Liver (tissue), 9 donors: ENCODE results near the gene KIF6. TPM values are rescaled to one million over a fixed set of nuclear protein-coding genes. Genes with fewer than 3 reads are reported as not detected.

Experiments used
- DNase-seq: peaks from one replicate; pipeline ENCODE4 v3.0.0-alpha.2; 2017; ENCODE audit warnings: low spot score
- H3K27ac ChIP-seq, 2 donors: one replicate each; pipeline ENCODE4 v1.7.0; 2013; ENCODE audit warnings: inconsistent platforms in 2 of 2, low read length in 2 of 2, control low read depth in 1 of 2, low read depth in 1 of 2, mild to moderate bottlenecking in 1 of 2
- H3K27me3 ChIP-seq, 4 donors: one replicate each; pipeline versions ENCODE4 v1.6.1 to v1.7.0; 2013; ENCODE audit warnings: low read length in 3 of 4, inconsistent platforms in 1 of 4, mild to moderate bottlenecking in 1 of 4, moderate library complexity in 1 of 4; ENCODE audit not compliant: control insufficient read depth in 4 of 4, insufficient read depth in 4 of 4
- H3K36me3 ChIP-seq, 4 donors: one replicate each; pipeline versions ENCODE4 v1.6.1 to v1.7.0; 2013; ENCODE audit warnings: low read length in 3 of 4, mild to moderate bottlenecking in 3 of 4, low read depth in 1 of 4, moderate library complexity in 1 of 4; ENCODE audit not compliant: control insufficient read depth in 4 of 4, insufficient read depth in 3 of 4
- H3K4me1 ChIP-seq, 4 donors: one replicate each; pipeline versions ENCODE4 v1.6.1 to v1.7.0; 2013; ENCODE audit warnings: low read length in 3 of 4, mild to moderate bottlenecking in 3 of 4, moderate library complexity in 1 of 4; ENCODE audit not compliant: control insufficient read depth in 4 of 4, insufficient read depth in 4 of 4
- H3K4me3 ChIP-seq, 3 donors: one replicate each; pipeline versions ENCODE4 v1.6.1 to v1.7.0; 2013; ENCODE audit warnings: low read length in 3 of 3, control low read depth in 1 of 3, low read depth in 1 of 3, mild to moderate bottlenecking in 1 of 3
- H3K9ac ChIP-seq, 2 donors: one replicate each; pipeline ENCODE4 v1.7.0; 2013; ENCODE audit warnings: low read length in 2 of 2, mild to moderate bottlenecking in 2 of 2, moderate library complexity in 2 of 2, control low read depth in 1 of 2, low read depth in 1 of 2
- H3K9me3 ChIP-seq, 4 donors: one replicate each; pipeline versions ENCODE4 v1.6.1 to v1.7.0; 2013; ENCODE audit warnings: low read length in 3 of 4; ENCODE audit not compliant: control insufficient read depth in 4 of 4
- EGR1 ChIP-seq, 2 donors: IDR thresholded peaks; 2 replicates each; pipeline ENCODE4 v1.6.1; 2016 to 2018; ENCODE audit warnings: antibody characterized with exemption in 2 of 2, low read depth in 2 of 2
- FOXA1 ChIP-seq: IDR thresholded peaks from 2 replicates; pipeline ENCODE4 v1.6.1; 2016; ENCODE audit warnings: antibody characterized with exemption
- FOXA2 ChIP-seq: IDR thresholded peaks from 2 replicates; pipeline ENCODE4 v1.6.1; 2016; ENCODE audit warnings: antibody characterized with exemption
- GABPA ChIP-seq, 2 donors: IDR thresholded peaks in 1 of 2; conservative IDR thresholded peaks in 1 of 2; 2 replicates each; pipeline ENCODE4 v1.6.1; 2016; ENCODE audit warnings: antibody characterized with exemption in 2 of 2, mild to moderate bottlenecking in 1 of 2, moderate library complexity in 1 of 2
- HNF4A ChIP-seq, 2 donors: conservative IDR thresholded peaks; 2 replicates each; pipeline ENCODE4 v1.6.1; 2016; ENCODE audit warnings: antibody characterized with exemption in 2 of 2, mild to moderate bottlenecking in 2 of 2
- HNF4G ChIP-seq: IDR thresholded peaks from 2 replicates; pipeline ENCODE4 v1.6.1; 2016; ENCODE audit warnings: antibody characterized with exemption
- JUND ChIP-seq, 2 donors: IDR thresholded peaks; 2 replicates each; pipeline ENCODE4 v1.6.1; 2016; ENCODE audit warnings: antibody characterized with exemption in 2 of 2
- NR2F2 ChIP-seq: IDR thresholded peaks from 2 replicates; pipeline ENCODE4 v1.6.1; 2016; ENCODE audit warnings: antibody characterized with exemption
- RAD21 ChIP-seq, 2 donors: IDR thresholded peaks; 2 replicates each; pipeline ENCODE4 v1.6.1; 2016; ENCODE audit warnings: antibody characterized with exemption in 2 of 2, mild to moderate bottlenecking in 2 of 2
- RXRA ChIP-seq, 2 donors: IDR thresholded peaks; 2 replicates each; pipeline ENCODE4 v1.6.1; 2017 to 2018; ENCODE audit warnings: antibody characterized with exemption in 2 of 2, mild to moderate bottlenecking in 1 of 2
- SP1 ChIP-seq: IDR thresholded peaks from 2 replicates; pipeline ENCODE4 v1.6.1; 2018; ENCODE audit warnings: antibody characterized with exemption, mild to moderate bottlenecking
- TAF1 ChIP-seq: conservative IDR thresholded peaks from 2 replicates; pipeline ENCODE4 v1.6.1; 2016; ENCODE audit warnings: antibody characterized with exemption, mild to moderate bottlenecking
- YY1 ChIP-seq: IDR thresholded peaks from 2 replicates; pipeline ENCODE4 v1.6.1; 2016; ENCODE audit warnings: antibody characterized with exemption, mild to moderate bottlenecking
- WGBS: extraction: QIAGEN DNeasy Blood & Tissue Kit; methylation state at CpG from one replicate; pipeline ENCODE4 v1.1.7; 2013; 5-methylcytosine and 5-hydroxymethylcytosine counted together
- polyA plus RNA-seq, 2 donors: library from polyadenylated mRNA; stranded (reverse) in 1 of 2; unstranded in 1 of 2; fragments of 200-250 nt in 1 of 2; fragments of >200 nt in 1 of 2; fragmentation: Nextera tagmentation in 1 of 2; extraction: Ambion mirVana in 1 of 2; gene quantifications; one replicate each; pipeline versions ENCODE4 v1.2.1 to v1.2.3, GENCODE V29; 2013 to 2015
- total RNA-seq, 2 donors: library from RNA; depleted of rRNA; stranded (reverse); fragments of >200 nt; gene quantifications; one replicate each; pipeline ENCODE4 v1.2.3, GENCODE V29; 2014
- TF ChIP-seq, protein P1 (sequence below): IDR thresholded peaks from 2 replicates; pipeline ENCODE4 v1.6.1; 2016; ENCODE audit warnings: antibody characterized with exemption, mild to moderate bottlenecking
- TF ChIP-seq, protein P2 (sequence below): IDR thresholded peaks from 2 replicates; pipeline ENCODE4 v1.6.1; 2016; ENCODE audit warnings: antibody characterized with exemption
- TF ChIP-seq, protein P3 (sequence below): IDR thresholded peaks from 2 replicates; pipeline ENCODE4 v1.6.1; 2016; ENCODE audit warnings: antibody characterized with exemption
- TF ChIP-seq, protein P4 (sequence below): fragments of 150-350 bp; IDR thresholded peaks from 2 replicates; pipeline ENCODE4 v1.5.1; 2017; ENCODE audit warnings: improper control_type of control experiment, low read depth, low read length; ENCODE audit not compliant: missing input control
- TF ChIP-seq, protein P5 (sequence below): IDR thresholded peaks from 2 replicates; pipeline ENCODE4 v1.6.1; 2016; ENCODE audit warnings: antibody characterized with exemption
- donor health status: healthy.
- donor health status: healthy.
- donor health status: healthy.
- donor health status: healthy.
- donor health status: healthy.

The KIF6 gene
- total and polyA plus RNA-seq, 4 donors = 0.17 to 7.5 (median 0.29) TPM

DNA sequence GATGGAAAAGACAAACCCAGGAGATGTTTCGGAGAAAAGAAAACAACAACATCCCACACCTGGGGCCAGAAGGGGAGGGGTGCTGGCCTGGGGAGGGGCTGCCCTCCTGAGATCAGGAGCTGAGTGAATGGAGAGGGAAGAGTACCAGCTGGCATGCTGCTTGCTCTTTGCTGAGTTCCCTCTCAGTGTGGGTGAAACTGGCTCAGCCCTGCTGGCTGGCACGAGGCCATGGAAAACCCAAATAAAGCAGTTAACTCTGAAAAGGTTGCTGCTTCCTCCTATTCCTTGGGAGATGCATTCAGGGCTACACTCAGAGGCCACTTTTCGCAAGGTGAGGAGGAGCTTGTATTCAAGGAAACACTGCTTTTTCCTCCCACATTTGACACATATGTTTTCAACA lies 394.7 kb downstream of the KIF6 start:
- no peaks in the 10 kb centered on the region for H3K4me1 ChIP-seq
- TF ChIP-seq RXRA (IDR thresholded peaks at IDR 0.05) (no peak), HNF4A (conservative IDR thresholded peaks at IDR 0.05) (no peak), HNF4G (no peak), RAD21 (IDR thresholded peaks at IDR 0.05) (no peak), YY1 (no peak), GABPA (IDR thresholded peaks at IDR 0.05 in 1 of 2, conservative IDR thresholded peaks at IDR 0.05 in 1 of 2) (no peak), FOXA1 (no peak), FOXA2 (no peak), EGR1 (IDR thresholded peaks at IDR 0.05; ENCODE audit: low read depth in 2 of 2) (no peak), JUND (IDR thresholded peaks at IDR 0.05) (no peak)
- TF ChIP-seq, protein P1, sequence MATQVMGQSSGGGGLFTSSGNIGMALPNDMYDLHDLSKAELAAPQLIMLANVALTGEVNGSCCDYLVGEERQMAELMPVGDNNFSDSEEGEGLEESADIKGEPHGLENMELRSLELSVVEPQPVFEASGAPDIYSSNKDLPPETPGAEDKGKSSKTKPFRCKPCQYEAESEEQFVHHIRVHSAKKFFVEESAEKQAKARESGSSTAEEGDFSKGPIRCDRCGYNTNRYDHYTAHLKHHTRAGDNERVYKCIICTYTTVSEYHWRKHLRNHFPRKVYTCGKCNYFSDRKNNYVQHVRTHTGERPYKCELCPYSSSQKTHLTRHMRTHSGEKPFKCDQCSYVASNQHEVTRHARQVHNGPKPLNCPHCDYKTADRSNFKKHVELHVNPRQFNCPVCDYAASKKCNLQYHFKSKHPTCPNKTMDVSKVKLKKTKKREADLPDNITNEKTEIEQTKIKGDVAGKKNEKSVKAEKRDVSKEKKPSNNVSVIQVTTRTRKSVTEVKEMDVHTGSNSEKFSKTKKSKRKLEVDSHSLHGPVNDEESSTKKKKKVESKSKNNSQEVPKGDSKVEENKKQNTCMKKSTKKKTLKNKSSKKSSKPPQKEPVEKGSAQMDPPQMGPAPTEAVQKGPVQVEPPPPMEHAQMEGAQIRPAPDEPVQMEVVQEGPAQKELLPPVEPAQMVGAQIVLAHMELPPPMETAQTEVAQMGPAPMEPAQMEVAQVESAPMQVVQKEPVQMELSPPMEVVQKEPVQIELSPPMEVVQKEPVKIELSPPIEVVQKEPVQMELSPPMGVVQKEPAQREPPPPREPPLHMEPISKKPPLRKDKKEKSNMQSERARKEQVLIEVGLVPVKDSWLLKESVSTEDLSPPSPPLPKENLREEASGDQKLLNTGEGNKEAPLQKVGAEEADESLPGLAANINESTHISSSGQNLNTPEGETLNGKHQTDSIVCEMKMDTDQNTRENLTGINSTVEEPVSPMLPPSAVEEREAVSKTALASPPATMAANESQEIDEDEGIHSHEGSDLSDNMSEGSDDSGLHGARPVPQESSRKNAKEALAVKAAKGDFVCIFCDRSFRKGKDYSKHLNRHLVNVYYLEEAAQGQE = no peak
- TF ChIP-seq, protein P2, sequence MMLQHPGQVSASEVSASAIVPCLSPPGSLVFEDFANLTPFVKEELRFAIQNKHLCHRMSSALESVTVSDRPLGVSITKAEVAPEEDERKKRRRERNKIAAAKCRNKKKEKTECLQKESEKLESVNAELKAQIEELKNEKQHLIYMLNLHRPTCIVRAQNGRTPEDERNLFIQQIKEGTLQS = no peak
- TF ChIP-seq, protein P3, sequence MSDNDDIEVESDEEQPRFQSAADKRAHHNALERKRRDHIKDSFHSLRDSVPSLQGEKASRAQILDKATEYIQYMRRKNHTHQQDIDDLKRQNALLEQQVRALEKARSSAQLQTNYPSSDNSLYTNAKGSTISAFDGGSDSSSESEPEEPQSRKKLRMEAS = no peak
- 69% methylated on average over 3 of the region's 3 CpGs for WGBS

DNA sequence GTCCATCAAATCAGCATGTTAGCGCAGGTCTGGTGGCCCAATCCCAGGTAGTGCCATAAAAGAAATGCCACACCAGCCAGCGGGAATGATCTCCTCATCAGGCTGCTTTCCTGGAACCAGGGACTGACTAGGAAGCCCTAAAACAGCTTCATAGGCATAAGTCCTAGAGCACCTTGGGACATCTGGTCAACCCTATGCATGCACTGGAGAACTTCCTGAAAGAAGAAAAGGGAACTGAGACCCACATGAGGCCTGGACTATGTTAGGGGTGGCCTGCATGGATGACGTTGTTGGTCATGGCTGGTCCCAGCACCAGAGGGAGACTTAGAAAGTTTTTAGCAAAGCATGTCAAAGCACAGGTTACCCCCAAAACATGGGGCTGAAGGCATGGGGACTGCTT lies 395.2 kb downstream of the KIF6 start:
- Histone ChIP-seq H3K27me3 (no peaks in the 10 kb centered on the region), H3K9ac (no peak overlapping the region), H3K36me3 (no peaks in the 10 kb centered on the region), H3K9me3 (no peaks in the 10 kb centered on the region), H3K27ac (no peak overlapping the region), H3K4me1 (no peaks in the 10 kb centered on the region), H3K4me3 (no peak overlapping the region)
- no peak for DNase-seq
- TF ChIP-seq, protein P1 = no peak
- no peak for TF ChIP-seq YY1
- no peak for TF ChIP-seq FOXA1
- TF ChIP-seq HNF4A (conservative IDR thresholded peaks at IDR 0.05) = no peak
- TF ChIP-seq, protein P4, sequence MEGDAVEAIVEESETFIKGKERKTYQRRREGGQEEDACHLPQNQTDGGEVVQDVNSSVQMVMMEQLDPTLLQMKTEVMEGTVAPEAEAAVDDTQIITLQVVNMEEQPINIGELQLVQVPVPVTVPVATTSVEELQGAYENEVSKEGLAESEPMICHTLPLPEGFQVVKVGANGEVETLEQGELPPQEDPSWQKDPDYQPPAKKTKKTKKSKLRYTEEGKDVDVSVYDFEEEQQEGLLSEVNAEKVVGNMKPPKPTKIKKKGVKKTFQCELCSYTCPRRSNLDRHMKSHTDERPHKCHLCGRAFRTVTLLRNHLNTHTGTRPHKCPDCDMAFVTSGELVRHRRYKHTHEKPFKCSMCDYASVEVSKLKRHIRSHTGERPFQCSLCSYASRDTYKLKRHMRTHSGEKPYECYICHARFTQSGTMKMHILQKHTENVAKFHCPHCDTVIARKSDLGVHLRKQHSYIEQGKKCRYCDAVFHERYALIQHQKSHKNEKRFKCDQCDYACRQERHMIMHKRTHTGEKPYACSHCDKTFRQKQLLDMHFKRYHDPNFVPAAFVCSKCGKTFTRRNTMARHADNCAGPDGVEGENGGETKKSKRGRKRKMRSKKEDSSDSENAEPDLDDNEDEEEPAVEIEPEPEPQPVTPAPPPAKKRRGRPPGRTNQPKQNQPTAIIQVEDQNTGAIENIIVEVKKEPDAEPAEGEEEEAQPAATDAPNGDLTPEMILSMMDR = no peak
- TF ChIP-seq, protein P2 = no peak
- TF ChIP-seq HNF4G = no peak
- no peak for TF ChIP-seq SP1
- no peak for TF ChIP-seq TAF1
- TF ChIP-seq FOXA2 = no peak
- TF ChIP-seq JUND (IDR thresholded peaks at IDR 0.05) = no peak
- TF ChIP-seq, protein P3 = no peak
- TF ChIP-seq RAD21 (IDR thresholded peaks at IDR 0.05) = no peak
- TF ChIP-seq EGR1 (IDR thresholded peaks at IDR 0.05; ENCODE audit: low read depth in 2 of 2) = no peak
- no peak for TF ChIP-seq NR2F2
- TF ChIP-seq, protein P5, sequence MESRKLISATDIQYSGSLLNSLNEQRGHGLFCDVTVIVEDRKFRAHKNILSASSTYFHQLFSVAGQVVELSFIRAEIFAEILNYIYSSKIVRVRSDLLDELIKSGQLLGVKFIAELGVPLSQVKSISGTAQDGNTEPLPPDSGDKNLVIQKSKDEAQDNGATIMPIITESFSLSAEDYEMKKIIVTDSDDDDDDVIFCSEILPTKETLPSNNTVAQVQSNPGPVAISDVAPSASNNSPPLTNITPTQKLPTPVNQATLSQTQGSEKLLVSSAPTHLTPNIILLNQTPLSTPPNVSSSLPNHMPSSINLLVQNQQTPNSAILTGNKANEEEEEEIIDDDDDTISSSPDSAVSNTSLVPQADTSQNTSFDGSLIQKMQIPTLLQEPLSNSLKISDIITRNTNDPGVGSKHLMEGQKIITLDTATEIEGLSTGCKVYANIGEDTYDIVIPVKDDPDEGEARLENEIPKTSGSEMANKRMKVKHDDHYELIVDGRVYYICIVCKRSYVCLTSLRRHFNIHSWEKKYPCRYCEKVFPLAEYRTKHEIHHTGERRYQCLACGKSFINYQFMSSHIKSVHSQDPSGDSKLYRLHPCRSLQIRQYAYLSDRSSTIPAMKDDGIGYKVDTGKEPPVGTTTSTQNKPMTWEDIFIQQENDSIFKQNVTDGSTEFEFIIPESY = no peak
- no peak for TF ChIP-seq GABPA (IDR thresholded peaks at IDR 0.05 in 1 of 2, conservative IDR thresholded peaks at IDR 0.05 in 1 of 2)
- TF ChIP-seq RXRA (IDR thresholded peaks at IDR 0.05) = no peak
- whole genome bisulfite sequencing = 84% methylated on average over 3 of the region's 3 CpGs

More for the DNA sequence above, 394.7 kb downstream of the KIF6 start:
- no peak for DNase-seq
- Histone ChIP-seq H3K4me3 (no peak overlapping the region), H3K27me3 (no peaks in the 10 kb centered on the region), H3K9ac (no peak overlapping the region), H3K27ac (no peak overlapping the region), H3K9me3 (no peaks in the 10 kb centered on the region), H3K36me3 (no peaks in the 10 kb centered on the region)
